VCaP (cell line): Measurements from ENCODE around the gene FAM9C.

Experiments used
- H3K27ac ChIP-seq: fragments of 450-650 bp; 2 replicates; pipeline ENCODE4 v1.5.1; 2017
- TF ChIP-seq, protein P1 (sequence below): fragments of 450-650 bp; conservative IDR thresholded peaks from 2 replicates; pipeline ENCODE4 v1.5.1; 2017; ENCODE audit warnings: mild to moderate bottlenecking, moderate library complexity

The FAM9C gene

DNA sequence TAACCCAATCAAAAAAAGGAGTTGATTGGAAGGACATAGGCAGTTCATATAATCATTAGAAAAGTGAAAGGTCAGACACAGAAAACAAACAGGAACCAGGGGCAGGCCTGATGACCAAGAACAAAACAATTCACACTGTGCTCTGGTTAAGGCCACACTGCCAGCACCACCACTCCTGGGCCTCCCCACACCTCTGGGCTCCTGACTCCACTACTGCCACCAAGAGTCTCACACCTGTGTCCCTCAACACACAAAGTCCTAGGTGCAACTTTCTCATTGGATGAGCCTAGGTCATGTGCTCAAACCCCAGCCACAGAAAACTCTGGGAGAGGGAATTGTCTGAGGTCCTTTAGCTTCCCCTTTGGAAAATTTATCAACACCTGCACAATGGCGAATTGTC lies 11.1 kb upstream of the FAM9C start:
- no peak overlapping the region for H3K27ac ChIP-seq

DNA sequence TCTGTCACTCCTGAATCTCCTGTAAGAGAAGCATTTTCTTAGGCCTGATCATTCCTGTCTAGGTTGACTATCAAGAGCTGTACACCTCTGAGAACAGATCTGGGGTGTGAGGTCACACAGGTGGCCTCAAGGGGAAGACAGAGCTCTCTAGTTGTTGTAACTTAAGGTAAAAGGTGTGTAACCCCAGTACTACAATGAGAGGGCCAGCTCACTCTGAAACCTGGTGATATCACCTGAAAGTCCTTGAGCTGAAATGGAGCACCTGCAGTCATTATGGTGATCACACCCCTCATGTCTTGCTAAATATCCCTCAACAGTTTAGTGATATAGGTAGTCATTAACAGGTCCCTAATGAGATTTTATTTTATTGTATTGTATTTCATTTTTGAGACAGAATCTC lies 8.8 kb upstream of the FAM9C start:
- TF ChIP-seq, protein P1, sequence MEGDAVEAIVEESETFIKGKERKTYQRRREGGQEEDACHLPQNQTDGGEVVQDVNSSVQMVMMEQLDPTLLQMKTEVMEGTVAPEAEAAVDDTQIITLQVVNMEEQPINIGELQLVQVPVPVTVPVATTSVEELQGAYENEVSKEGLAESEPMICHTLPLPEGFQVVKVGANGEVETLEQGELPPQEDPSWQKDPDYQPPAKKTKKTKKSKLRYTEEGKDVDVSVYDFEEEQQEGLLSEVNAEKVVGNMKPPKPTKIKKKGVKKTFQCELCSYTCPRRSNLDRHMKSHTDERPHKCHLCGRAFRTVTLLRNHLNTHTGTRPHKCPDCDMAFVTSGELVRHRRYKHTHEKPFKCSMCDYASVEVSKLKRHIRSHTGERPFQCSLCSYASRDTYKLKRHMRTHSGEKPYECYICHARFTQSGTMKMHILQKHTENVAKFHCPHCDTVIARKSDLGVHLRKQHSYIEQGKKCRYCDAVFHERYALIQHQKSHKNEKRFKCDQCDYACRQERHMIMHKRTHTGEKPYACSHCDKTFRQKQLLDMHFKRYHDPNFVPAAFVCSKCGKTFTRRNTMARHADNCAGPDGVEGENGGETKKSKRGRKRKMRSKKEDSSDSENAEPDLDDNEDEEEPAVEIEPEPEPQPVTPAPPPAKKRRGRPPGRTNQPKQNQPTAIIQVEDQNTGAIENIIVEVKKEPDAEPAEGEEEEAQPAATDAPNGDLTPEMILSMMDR = no peak
- H3K27ac ChIP-seq = no peak overlapping the region

More for the DNA sequence above, 11.1 kb upstream of the FAM9C start:
- TF ChIP-seq, protein P1 = no peak

DNA sequence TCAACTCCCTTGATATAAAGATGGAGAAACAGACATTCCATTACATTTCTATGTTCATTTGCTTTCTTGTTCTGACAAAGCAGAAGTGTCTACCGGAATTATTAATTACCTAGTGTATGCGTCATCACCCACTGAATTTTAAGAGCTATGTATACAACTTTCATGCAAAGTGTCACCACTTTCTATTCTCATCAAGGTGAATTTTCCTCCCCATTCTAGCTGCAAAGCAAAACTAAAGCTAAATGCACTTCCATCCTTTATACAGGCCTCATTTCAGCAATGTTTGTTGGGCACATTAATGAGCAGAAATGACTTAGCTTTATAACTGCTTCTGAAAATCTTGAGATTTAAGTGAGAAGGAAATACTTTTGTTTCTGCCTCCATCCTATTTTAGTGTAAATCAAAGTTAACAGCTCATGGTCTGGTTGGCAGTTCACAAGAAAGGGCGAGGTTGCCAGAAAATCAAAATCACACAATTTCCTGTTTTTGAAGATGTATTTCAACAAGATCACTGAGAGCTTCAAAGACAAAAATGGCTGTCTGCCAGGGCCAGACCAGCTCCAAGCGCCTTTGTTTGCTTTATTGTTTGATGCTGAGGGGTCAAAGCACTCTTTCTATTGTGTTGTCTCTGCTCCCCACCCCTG lies 7.2 kb upstream of the FAM9C start:
- TF ChIP-seq, protein P1 = no peak

DNA sequence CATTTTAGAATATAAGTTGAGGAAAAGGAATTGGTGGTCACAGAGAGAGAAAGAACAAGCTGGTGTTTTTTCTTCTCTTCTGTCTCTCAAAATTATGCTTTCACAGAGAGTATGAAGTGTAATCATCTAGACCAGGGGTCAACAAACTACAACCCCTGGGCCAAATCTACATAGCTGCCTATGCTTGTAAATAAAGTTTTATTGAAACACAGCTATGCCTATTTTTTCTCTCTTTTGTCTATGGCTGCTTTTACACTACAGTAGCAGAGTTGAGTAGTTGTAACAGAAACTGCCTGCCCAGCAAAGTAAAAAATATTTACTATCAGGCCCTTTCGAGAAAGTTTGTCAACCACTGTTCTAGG lies 6.7 kb upstream of the FAM9C start:
- no peak overlapping the region for H3K27ac ChIP-seq
- TF ChIP-seq, protein P1 = no peak

More for the DNA sequence above, 7.2 kb upstream of the FAM9C start:
- H3K27ac ChIP-seq = no peak overlapping the region

DNA sequence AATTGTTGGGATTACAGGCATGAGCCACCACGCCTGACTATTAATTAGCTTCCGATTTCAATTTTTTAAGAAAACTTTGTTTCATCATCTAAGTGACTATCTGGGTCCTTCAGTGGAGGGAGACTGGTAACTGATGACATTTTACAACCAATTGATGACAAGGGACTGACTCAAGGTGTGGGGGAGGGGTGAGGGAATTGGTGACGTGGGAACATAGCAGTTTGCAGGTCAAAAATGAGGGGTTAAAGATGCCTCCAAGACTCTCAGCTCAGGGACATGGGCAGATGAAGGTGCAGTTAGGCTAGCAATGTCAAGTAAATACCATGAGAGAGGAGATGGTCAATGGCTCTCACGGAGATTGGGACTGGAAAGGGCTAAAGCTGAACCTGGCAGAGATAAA lies 5.7 kb upstream of the FAM9C start:
- TF ChIP-seq, protein P1 = no peak
- H3K27ac ChIP-seq = no peak overlapping the region

- H3K27ac ChIP-seq = no peak overlapping the region
- TF ChIP-seq, protein P1 = no peak
These were observed 3.9 kb upstream of the FAM9C start for GRCh38 chrX:13048280-13048679.

- TF ChIP-seq, protein P1 = no peak
- no peak overlapping the region for H3K27ac ChIP-seq
These were observed 3.3 kb upstream of the FAM9C start for GRCh38 chrX:13047759-13048158.
